Measurements from ENCODE around the gene EHF. TPM values are rescaled to one million over a fixed set of nuclear protein-coding genes. Genes with fewer than 3 reads are reported as not detected.
"Not testable (repeated sequence)": the region's sequence is repeated elsewhere in the genome, so short reads cannot be mapped to it uniquely, and the experiment has no call there.

EHF gene
- total RNA-seq, 2 donors from 2014 or later = 21.4 to 40.5 TPM

GRCh38 chr11:34586488-34587281, 34.2 kb upstream of the EHF start:
- Histone ChIP-seq H3K36me3 (replicated peaks in 1 of 2; ENCODE audit: insufficient read depth in 1 of 2, low read depth in 2 of 2) (no peaks in the 10 kb centered on the region), H3K27ac (peak overlapping the region in 3 of 4 donors; percentile 17 to 50 (median 44)), H3K9me3 (no peaks in the 10 kb centered on the region), H3K27me3 (no peaks in the 10 kb centered on the region), H3K4me1 (peaks cover 39% of the 10 kb centered on the region), H3K4me3 (no peak overlapping the region)
- intact Hi-C loops (cut with DNase I) = loop anchor here (10.0 kb wide), 1 partner anchor 58 kb away; no protein-coding TSS in a partner anchor
- WGBS, 2 donors = 30 to 34% methylated on average over 12 of the region's 12 CpGs
- no peak for ATAC-seq
- TF ChIP-seq CTCF (IDR thresholded peaks at IDR 0.05) = no peak
- no peak for DNase-seq

- WGBS, 2 donors = 74 to 75% methylated on average over 5 of the region's 5 CpGs
- TF ChIP-seq POLR2A (IDR thresholded peaks at IDR 0.05) (no peak), CTCF (IDR thresholded peaks at IDR 0.05) (no peak)
- DNase-seq (no peak), ATAC-seq (no peak)
- no peaks in the 10 kb centered on the region for H3K27me3 ChIP-seq
- H3K9me3 ChIP-seq = no peaks in the 10 kb centered on the region
- intact Hi-C loops (cut with DNase I) = loop anchor here (10.0 kb wide), 1 partner anchor 58 kb away; no protein-coding TSS in a partner anchor
- peaks cover 39% of the 10 kb centered on the region for H3K4me1 ChIP-seq
- peak overlapping the region in 1 of 4 donors; percentile 17 for H3K27ac ChIP-seq
- no peak overlapping the region for H3K4me3 ChIP-seq
- H3K36me3 ChIP-seq (replicated peaks in 1 of 2; ENCODE audit: insufficient read depth in 1 of 2, low read depth in 2 of 2) = no peaks in the 10 kb centered on the region
These were observed 33.6 kb upstream of the EHF start for GRCh38 chr11:34587282-34587677.

- no peaks in the 10 kb centered on the region for H3K9me3 ChIP-seq
- intact Hi-C loops (cut with DNase I) = loop anchor here (10.0 kb wide), 1 partner anchor 57 kb away; no protein-coding TSS in a partner anchor
- H3K36me3 ChIP-seq (replicated peaks in 1 of 2; ENCODE audit: insufficient read depth in 1 of 2, low read depth in 2 of 2) = no peaks in the 10 kb centered on the region
- no peaks in the 10 kb centered on the region for H3K27me3 ChIP-seq
- TF ChIP-seq POLR2A (IDR thresholded peaks at IDR 0.05) = no peak
- DNase-seq = no peak
- H3K4me1 ChIP-seq = peaks cover 39% of the 10 kb centered on the region
- peak overlapping the region in 1 of 4 donors; percentile 66 for H3K27ac ChIP-seq
- H3K4me3 ChIP-seq = no peak overlapping the region
- 17 to 33% methylated on average over 2 of the region's 2 CpGs for WGBS, 2 donors
- ATAC-seq = no peak
These were observed 32.9 kb upstream of the EHF start for GRCh38 chr11:34588023-34588422.

- peaks cover 34% of the 10 kb centered on the region for H3K4me1 ChIP-seq
- DNase-seq (no peak), ATAC-seq (no peak)
- H3K27ac ChIP-seq = peak overlapping the region in 3 of 4 donors; percentile 33 to 66 (median 42)
- intact Hi-C loops (cut with DNase I) = loop anchor here (10.0 kb wide), 1 partner anchor 56 kb away; no protein-coding TSS in a partner anchor
- no peaks in the 10 kb centered on the region for H3K27me3 ChIP-seq
- TF ChIP-seq POLR2A (IDR thresholded peaks at IDR 0.05) (no peak), CTCF (IDR thresholded peaks at IDR 0.05) (no peak)
- no peaks in the 10 kb centered on the region for H3K9me3 ChIP-seq
- no peak overlapping the region for H3K4me3 ChIP-seq
- 79 to 88% methylated on average over 4 of the region's 4 CpGs for WGBS, 2 donors
- H3K36me3 ChIP-seq (replicated peaks in 1 of 2; ENCODE audit: insufficient read depth in 1 of 2, low read depth in 2 of 2) = no peaks in the 10 kb centered on the region
These were observed 32.2 kb upstream of the EHF start for GRCh38 chr11:34588701-34589100.

GRCh38 chr11:34589177-34589576, 31.7 kb upstream of the EHF start:
- ATAC-seq = not testable (repeated sequence)
- WGBS, 2 donors = 65 to 84% methylated on average over 7 of the region's 7 CpGs
- intact Hi-C loops (cut with DNase I) = loop anchor here (10.0 kb wide), 1 partner anchor 56 kb away; no protein-coding TSS in a partner anchor

More at GRCh38 chr11:34589177-34589576, 31.7 kb upstream of the EHF start:
- H3K4me3 ChIP-seq; H3K9me3 ChIP-seq; DNase-seq; H3K27me3 ChIP-seq; H3K36me3 ChIP-seq (replicated peaks in 1 of 2; ENCODE audit: insufficient read depth in 1 of 2, low read depth in 2 of 2): not testable (repeated sequence)
- peaks cover 30% of the 10 kb centered on the region for H3K4me1 ChIP-seq
- peak overlapping the region in 3 of 4 donors; percentile 33 to 66 (median 42) for H3K27ac ChIP-seq

Measured in body of pancreas (tissue), 4 donors.